ENCODE data around the gene NR2C2AP. TPM values are rescaled to one million over a fixed set of nuclear protein-coding genes. Genes with fewer than 3 reads are reported as not detected.

NR2C2AP gene
- total RNA-seq, 4 donors from 2014 or later, result 5.0 to 11.6 (median 8.7) TPM

DNA sequence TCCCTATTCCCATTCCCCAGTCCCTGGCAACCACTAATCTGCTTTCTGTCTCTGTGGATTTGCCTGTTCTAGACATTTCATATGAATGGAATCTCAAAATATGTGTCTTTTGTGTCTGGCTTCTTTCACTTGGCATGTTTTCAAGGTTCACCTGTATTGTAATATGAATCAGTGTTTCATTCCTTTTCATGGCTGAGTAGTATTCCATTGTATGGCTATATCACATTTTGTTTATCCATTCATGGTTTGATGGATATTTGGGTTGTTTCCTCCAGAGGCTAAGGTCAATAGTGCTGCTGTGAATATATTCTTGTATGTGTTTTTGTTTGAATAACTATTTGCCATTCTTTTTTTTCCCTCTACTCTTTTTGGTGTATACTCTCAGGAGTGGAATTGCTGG lies 33.0 kb upstream of the NR2C2AP start:
- no peak for DNase-seq
- no peaks in the 10 kb centered on the region for H3K27me3 ChIP-seq
- no peak overlapping the region for H3K27ac ChIP-seq
- no peak overlapping the region for H3K4me3 ChIP-seq
- H3K36me3 ChIP-seq, result no peaks in the 10 kb centered on the region
- peaks cover 0 to 21% (median 7%) of the 10 kb centered on the region in 4 donors for H3K9me3 ChIP-seq
- H3K4me1 ChIP-seq, result no peaks in the 10 kb centered on the region
- no peak for TF ChIP-seq POLR2A (IDR thresholded peaks at IDR 0.05)
- TF ChIP-seq, protein P1, sequence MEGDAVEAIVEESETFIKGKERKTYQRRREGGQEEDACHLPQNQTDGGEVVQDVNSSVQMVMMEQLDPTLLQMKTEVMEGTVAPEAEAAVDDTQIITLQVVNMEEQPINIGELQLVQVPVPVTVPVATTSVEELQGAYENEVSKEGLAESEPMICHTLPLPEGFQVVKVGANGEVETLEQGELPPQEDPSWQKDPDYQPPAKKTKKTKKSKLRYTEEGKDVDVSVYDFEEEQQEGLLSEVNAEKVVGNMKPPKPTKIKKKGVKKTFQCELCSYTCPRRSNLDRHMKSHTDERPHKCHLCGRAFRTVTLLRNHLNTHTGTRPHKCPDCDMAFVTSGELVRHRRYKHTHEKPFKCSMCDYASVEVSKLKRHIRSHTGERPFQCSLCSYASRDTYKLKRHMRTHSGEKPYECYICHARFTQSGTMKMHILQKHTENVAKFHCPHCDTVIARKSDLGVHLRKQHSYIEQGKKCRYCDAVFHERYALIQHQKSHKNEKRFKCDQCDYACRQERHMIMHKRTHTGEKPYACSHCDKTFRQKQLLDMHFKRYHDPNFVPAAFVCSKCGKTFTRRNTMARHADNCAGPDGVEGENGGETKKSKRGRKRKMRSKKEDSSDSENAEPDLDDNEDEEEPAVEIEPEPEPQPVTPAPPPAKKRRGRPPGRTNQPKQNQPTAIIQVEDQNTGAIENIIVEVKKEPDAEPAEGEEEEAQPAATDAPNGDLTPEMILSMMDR (IDR thresholded peaks at IDR 0.05), result no peak

DNA sequence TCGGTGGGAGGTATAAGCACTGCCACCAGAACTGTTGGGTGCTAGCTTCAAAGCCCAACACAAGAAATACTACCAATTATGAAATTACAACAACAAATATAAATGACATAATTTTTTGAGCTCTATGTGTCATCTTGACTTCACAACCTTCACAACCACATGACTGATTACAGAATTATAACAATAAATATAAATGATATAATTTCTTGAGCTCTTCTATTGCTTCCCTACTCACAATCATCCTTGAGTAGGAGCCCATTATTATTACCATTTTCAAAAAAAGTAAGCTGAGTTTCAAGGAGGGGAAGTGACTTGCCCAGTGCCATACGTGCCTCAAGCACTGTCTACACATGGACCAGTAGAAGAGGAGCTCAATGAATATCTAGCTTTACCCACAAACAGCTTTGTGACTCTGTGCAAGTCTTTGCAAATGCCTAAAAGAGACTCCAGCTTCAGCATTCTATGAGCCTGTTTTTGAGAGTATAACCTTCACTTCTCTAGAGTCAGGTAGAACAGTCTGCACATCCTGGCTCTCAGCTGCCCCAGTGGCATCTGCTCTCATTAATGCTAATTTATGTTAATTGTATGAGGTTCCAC lies 31.1 kb upstream of the NR2C2AP start:
- no peak for DNase-seq
- H3K36me3 ChIP-seq, result no peaks in the 10 kb centered on the region
- TF ChIP-seq, protein P1 (IDR thresholded peaks at IDR 0.05), result no peak
- TF ChIP-seq POLR2A (IDR thresholded peaks at IDR 0.05), result no peak
- peaks cover 0 to 21% (median 7%) of the 10 kb centered on the region in 4 donors for H3K9me3 ChIP-seq
- no peaks in the 10 kb centered on the region for H3K4me1 ChIP-seq
- no peaks in the 10 kb centered on the region for H3K27me3 ChIP-seq
- H3K4me3 ChIP-seq, result no peak overlapping the region
- no peak overlapping the region for H3K27ac ChIP-seq

DNA sequence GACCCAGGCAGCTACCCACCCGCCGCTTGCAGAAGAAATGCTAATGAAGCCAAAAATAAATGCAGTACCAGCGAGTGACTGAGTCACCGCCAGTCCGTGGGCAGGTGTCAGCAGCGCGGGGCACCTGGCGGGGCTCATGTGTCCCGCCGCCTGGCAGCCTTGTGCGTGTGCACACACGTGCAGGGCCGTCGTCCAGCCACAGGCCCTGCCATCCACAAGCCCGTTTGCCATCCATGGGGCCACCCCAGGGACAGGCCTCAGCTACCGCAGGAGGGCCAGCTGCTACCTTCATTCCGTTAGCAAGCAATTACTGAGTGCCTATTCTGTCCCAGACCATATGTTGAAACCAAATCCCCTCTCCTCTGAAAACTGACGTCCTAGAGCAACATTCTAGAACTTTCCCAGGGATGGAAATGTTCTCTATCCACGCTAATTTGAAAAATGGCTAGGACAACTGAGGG lies 29.1 kb upstream of the NR2C2AP start:
- no peaks in the 10 kb centered on the region for H3K4me1 ChIP-seq
- H3K27ac ChIP-seq, result no peak overlapping the region
- no peaks in the 10 kb centered on the region for H3K27me3 ChIP-seq
- H3K36me3 ChIP-seq, result no peaks in the 10 kb centered on the region
- H3K9me3 ChIP-seq, result peaks cover 0 to 21% (median 7%) of the 10 kb centered on the region in 4 donors
- DNase-seq, result no peak
- H3K4me3 ChIP-seq, result no peak overlapping the region
- TF ChIP-seq, protein P1 (IDR thresholded peaks at IDR 0.05), result no peak
- no peak for TF ChIP-seq POLR2A (IDR thresholded peaks at IDR 0.05)

DNA sequence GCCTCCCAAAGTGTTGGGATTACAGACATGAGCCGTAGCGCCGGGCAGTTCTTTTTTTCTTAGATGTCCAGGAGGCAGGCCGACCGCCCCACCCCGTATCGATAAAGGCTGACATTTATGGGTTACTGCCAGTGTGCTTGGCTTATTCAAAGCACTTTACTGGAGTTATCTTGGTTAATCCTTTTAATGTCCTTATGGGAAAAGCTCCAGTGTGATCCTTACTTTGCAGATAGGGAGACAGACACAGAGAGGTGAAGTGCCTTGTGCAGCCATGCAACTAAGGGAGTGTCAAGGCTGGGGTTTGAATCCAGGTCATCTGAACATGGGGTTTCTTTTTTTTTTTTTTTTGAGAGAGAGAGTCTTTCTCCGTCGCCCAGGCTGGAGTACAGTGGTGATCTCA lies 27.8 kb upstream of the NR2C2AP start:
- H3K27me3 ChIP-seq, result no peaks in the 10 kb centered on the region
- no peak overlapping the region for H3K27ac ChIP-seq
- H3K4me1 ChIP-seq, result no peaks in the 10 kb centered on the region
- no peak overlapping the region for H3K4me3 ChIP-seq
- TF ChIP-seq POLR2A (IDR thresholded peaks at IDR 0.05), result no peak
- TF ChIP-seq, protein P1 (IDR thresholded peaks at IDR 0.05), result no peak
- H3K36me3 ChIP-seq, result no peaks in the 10 kb centered on the region
- no peak for DNase-seq
- H3K9me3 ChIP-seq, result peaks cover 0 to 21% (median 7%) of the 10 kb centered on the region in 4 donors

DNA sequence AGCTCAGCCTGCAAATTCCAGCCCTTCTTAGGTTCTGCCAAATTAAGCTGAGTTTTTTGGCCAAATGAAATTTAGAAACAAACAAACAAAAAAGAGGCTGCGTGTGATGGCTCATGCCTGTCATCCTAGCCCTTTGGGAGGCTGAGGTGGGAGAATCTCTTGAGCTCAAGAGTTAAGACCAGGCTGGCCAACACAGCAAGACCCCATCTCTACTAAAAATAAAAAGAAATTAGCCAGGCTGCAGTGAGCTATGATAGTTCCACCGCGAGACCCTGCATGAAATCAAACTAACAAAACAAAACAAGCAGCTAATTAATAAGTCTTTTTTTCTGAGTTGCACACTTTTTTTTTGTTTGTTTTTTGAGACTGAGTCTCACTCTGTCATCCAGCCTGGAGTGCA lies 26.5 kb upstream of the NR2C2AP start:
- Histone ChIP-seq H3K27ac (no peak overlapping the region), H3K4me3 (no peak overlapping the region), H3K9me3 (peaks cover 0 to 11% (median 2%) of the 10 kb centered on the region in 4 donors), H3K27me3 (no peaks in the 10 kb centered on the region), H3K36me3 (no peaks in the 10 kb centered on the region), H3K4me1 (peaks cover 0 to 9% (median 4%) of the 10 kb centered on the region in 4 donors)
- DNase-seq, result no peak
- TF ChIP-seq, protein P1 (IDR thresholded peaks at IDR 0.05), result no peak
- TF ChIP-seq POLR2A (IDR thresholded peaks at IDR 0.05), result no peak

All from Peyer's patch (tissue), 4 donors.